ENCODE results near the gene CASS4. TPM values are rescaled to one million over a fixed set of nuclear protein-coding genes. Genes with fewer than 3 reads are reported as not detected.

The CASS4 gene
- total RNA-seq, 1 experiment from 2014 or later: not detected

DNA sequence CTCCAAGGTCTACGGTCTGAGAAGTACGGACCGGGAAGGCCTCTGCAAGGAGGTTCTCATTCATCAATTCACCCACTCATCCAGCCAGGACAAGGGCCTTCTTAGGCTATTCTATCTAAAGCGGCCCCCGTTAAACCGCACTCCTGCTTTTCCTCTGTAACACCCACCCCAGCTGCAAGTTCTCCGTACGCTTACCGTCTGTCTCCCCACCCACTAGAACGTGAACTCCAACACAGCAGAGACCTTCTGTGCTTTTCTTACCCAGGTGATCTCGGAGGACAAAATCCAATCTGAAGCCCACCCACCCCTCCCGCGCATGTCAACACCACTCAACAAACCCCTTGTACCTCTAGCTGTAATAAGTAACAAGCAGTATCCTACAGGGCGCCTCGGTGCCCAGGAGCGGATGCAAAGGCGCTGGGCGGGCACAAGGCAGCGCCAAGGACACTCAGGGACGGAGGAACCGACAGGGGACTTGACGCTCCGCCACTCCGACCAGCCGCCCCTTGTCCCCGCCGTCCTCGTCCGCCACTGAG lies 20.4 kb upstream of the CASS4 start:
- Histone ChIP-seq H3K27me3 (ENCODE audit: insufficient read depth, low read length) (no peaks in the 10 kb centered on the region), H4K20me1 (ENCODE audit: control insufficient read depth, insufficient read depth, insufficient read length) (no peaks in the 10 kb centered on the region), H3K18ac (ENCODE audit: insufficient read length, low read depth, low read length) (peak overlapping the region; percentile 88), H4K5ac (ENCODE audit: insufficient read length, low read depth, low read length) (no peak overlapping the region), H2BK15ac (ENCODE audit: low read depth, low read length) (no peak overlapping the region), H3K79me2 (ENCODE audit: insufficient read depth, low read length) (peaks cover 32% of the 10 kb centered on the region; the same call in 1 of the 2 replicates), H3K56ac (ENCODE audit: insufficient read length, low read depth, low read length) (no peak overlapping the region), H3K4ac (ENCODE audit: low read depth, low read length) (no peak overlapping the region), H4K91ac (ENCODE audit: insufficient read length, low read depth, low read length) (no peak overlapping the region), H2BK5ac (ENCODE audit: insufficient read length, low read length) (no peak overlapping the region), H3K14ac (ENCODE audit: insufficient read depth, low read length) (peak overlapping the region; percentile 91; the same call in 1 of the 2 replicates), H3K9ac (ENCODE audit: extremely low read depth, insufficient read length, low read length) (peak overlapping the region; percentile 88), H3T11ph (ENCODE audit: low read length) (no peak overlapping the region), H2BK12ac (ENCODE audit: insufficient read length, low read depth, low read length) (no peak overlapping the region), H3K23me2 (ENCODE audit: insufficient read length, low read depth, low read length, poor library complexity, severe bottlenecking) (peaks cover 6% of the 10 kb centered on the region), H3K79me1 (ENCODE audit: insufficient read depth, low read depth, low read length, poor library complexity, severe bottlenecking) (peaks cover 19% of the 10 kb centered on the region), H3K27ac (ENCODE audit: insufficient read length, low read depth, low read length) (no peak overlapping the region), H3K4me1 (ENCODE audit: insufficient read depth, low read length) (no peaks in the 10 kb centered on the region), H2BK20ac (ENCODE audit: low read depth, low read length, poor library complexity, severe bottlenecking) (no peak overlapping the region), H2BK120ac (ENCODE audit: low read depth, low read length, poor library complexity, severe bottlenecking) (no peak overlapping the region), H2AFZ (ENCODE audit: low read length) (no peak overlapping the region), H2AK5ac (ENCODE audit: insufficient read length, low read length) (no peak overlapping the region), H3K4me2 (ENCODE audit: insufficient read depth, insufficient read length, low read length) (peak overlapping the region; percentile 96), H3K9me3 (ENCODE audit: control insufficient read depth, low read depth, low read length) (no peaks in the 10 kb centered on the region), H4K8ac (replicated peaks; ENCODE audit: insufficient read length, low read depth, low read length) (no peak overlapping the region), H3K23ac (ENCODE audit: insufficient read length, low read depth, low read length) (no peak overlapping the region)
- no peak for DNase-seq
- no CpG with 5 or more reads among the region's 29 CpGs for WGBS (ENCODE audit: extremely low coverage, insufficient read length, low lambda C conversion rate)
- Mint-ChIP-seq H3K4me3 (no peak overlapping the region), H3K36me3 (ENCODE audit: insufficient read depth in 1 of 3, low read depth in 3 of 3) (peaks cover 35 to 62% (median 48%) of the 10 kb centered on the region in 3 experiments; a peak in 6 of 7 replicates), H3K9me3 (no peaks in the 10 kb centered on the region), H3K4me1 (peaks cover 23 to 28% of the 10 kb centered on the region in 2 experiments), H3K27ac (no peak overlapping the region; a peak in 3 of 7 replicates), H3K27me3 (ENCODE audit: low read depth) (no peaks in the 10 kb centered on the region)
- TF ChIP-seq, protein P1, sequence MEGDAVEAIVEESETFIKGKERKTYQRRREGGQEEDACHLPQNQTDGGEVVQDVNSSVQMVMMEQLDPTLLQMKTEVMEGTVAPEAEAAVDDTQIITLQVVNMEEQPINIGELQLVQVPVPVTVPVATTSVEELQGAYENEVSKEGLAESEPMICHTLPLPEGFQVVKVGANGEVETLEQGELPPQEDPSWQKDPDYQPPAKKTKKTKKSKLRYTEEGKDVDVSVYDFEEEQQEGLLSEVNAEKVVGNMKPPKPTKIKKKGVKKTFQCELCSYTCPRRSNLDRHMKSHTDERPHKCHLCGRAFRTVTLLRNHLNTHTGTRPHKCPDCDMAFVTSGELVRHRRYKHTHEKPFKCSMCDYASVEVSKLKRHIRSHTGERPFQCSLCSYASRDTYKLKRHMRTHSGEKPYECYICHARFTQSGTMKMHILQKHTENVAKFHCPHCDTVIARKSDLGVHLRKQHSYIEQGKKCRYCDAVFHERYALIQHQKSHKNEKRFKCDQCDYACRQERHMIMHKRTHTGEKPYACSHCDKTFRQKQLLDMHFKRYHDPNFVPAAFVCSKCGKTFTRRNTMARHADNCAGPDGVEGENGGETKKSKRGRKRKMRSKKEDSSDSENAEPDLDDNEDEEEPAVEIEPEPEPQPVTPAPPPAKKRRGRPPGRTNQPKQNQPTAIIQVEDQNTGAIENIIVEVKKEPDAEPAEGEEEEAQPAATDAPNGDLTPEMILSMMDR (conservative IDR thresholded peaks at IDR 0.05): no peak
